HG03442 (cell line): Measurements from ENCODE around the gene HLA-E.
"Not testable (repeated sequence)": the region's sequence is repeated elsewhere in the genome, so short reads cannot be mapped to it uniquely, and the experiment has no call there.

Experiments
- ATAC-seq: cut with Tn5 transposase; IDR thresholded peaks from one replicate; pipeline ENCODE4 v1.9.1; 2021; ENCODE audit warnings: mild to moderate bottlenecking, moderate library complexity; ENCODE audit not compliant: unreplicated experiment

HLA-E gene

DNA sequence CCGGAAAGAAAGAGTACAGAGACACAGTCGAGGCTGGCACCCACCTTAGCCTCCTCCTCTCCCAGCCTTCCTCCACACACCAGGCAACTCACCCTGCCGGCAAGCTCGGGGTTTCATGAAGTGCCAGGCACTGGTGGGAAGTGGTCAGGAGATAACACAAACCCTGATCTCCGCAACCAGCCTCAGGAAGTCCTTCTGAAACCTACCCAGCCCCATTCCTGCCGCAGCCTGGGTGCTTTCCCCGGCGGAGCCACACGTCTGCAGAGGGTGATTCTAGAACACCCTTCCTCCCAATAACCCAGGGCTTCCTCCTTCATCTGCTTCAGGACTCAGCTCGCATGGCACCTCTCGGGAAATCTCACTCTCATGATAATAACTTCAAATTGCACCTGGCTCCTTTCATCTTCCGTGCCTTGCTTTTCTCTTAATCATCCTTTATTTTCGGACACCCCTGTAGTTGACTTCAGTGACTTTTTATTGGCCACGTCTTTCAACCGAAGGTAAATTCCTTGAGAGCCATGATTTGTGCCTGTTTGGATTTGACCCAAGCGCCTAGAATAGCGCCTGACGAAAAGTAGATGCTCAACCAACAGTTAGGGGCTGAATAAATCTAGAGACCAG lies 8.7 kb upstream of the HLA-E start:
- ATAC-seq, result no peak

DNA sequence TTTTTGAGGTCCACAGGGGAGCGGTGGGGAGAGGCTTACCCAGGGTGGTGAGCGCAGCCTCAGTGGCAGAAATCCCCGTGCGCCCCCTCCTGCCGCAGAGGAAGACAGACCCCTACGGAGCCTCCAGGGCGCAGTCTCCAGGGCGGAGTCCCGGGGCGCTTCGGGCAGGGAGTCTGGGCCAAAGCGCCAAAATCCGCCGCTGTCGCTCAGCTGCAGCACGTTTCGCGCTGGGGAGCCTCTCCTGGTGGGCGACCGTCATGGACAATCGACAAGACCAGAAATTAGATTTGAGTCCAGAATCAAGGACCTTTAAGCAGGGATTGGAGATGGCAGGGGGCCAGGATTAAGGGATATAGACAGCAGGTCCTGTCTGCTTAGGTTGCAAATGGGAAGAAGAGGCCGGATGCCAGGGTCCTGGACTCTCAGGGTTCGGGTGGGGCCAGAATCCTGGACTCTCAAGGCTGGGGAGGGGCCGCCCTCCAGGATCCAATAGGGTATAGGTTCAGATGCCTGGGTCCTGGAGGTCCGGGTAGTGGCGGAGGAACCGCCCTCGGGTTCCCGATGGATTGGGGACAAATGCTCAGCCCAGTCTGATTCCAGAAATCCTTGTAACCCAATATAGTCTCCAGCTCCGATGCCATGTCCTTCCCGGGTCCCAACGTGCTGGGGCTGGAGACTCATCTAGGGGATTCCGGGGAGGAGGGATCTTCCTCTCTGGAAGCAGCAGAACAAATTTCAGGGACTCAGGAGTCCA lies 7.9 kb upstream of the HLA-E start:
- no peak for ATAC-seq

DNA sequence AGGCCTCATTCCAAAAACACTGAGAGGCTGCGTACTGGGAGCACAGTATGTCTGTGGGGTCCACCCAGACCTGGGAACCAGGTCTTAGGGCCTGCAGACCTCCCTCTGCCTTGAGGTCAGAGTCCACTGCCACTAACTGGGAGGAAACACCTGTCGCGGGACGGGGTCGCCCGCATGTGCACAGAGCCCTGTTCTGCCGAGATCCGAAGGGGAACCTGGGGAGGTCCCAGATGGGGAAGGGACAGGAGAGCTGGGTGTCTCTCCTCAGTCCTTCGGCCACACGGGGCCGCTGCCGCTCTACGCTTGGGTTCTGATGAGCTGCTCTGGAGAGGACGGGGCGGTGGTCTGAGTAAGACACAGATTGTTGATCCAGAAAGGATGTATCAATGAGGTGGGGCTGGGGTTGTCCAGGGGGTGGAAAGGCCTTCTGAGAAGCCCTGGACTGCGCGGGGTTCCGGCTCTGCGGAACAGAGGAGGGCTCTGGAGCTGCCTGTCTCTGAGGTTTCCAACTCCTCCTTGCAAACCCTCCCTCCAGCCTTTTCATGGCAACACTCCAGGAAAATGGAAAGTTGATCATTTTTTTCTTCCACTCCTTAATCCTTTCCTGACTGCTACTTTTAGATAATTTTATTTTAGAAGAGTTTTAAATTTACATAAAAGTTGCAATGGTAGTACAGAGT lies 7.2 kb upstream of the HLA-E start:
- ATAC-seq, result peak; percentile 49

DNA sequence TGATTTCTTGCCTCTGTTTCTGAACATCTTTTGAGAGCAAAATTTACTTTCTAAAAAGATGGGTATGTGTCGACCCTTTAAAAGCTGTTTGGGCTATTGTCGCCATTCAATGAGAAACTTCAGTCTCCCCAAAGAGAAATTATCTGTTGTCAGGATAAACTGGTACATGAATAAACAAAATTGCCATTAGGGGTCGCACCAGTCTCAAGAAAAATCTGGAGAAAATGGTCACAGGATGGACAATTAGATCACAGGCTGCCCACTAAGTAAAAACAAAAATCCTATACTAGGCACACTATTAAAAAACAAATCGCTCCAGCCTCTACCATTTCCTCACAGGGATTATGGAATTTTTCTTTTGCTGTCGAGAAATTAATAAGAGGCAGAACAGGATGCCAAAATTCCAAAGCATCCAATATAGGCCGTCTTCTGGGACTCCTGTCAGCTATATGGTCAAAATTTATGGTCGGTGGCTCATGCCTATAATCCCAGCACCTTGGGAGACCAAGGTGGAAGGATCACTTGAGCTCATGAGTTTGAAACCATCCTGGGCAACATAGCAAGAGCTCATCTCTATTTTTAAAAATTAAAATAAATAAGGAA lies 5.5 kb upstream of the HLA-E start:
- no peak for ATAC-seq

DNA sequence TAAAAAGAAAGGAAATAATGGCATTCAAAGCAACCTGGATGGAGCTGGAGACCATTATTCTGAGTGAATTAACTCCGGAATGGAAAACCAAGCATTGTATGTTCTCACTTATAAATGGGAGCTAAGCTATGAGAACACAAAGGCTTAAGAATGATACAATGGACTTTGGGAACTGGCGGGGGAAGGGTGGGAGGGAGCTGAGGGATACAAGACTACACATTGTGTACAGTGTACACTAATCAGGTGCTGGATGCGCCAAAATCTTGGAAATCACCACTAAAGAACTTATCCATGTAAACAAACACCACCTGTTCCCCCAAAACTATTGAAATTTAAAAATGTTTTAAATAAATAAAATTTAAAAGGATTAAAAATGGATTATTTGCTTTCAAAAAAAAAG lies 4.1 kb upstream of the HLA-E start:
- no peak for ATAC-seq

DNA sequence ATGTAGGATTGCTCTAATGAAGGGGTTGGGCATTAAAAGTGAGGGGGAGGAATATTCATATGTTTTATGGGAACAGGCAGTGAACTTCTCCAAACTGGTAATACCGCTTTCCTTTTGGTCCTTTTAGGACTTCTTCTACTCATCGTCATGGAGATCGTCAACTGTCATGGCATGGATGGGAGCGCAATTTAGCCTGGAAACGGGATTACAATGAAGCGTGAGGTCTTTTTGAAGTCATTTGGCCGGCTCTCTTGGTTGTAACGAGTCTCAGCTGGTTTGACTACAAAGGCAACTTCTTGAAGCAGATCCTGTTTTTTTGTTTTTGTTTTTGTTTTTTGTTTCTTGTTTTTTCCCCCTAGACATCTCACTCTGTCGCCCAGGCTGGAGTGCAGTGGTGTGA lies 1.4 kb upstream of the HLA-E start:
- no peak for ATAC-seq

DNA sequence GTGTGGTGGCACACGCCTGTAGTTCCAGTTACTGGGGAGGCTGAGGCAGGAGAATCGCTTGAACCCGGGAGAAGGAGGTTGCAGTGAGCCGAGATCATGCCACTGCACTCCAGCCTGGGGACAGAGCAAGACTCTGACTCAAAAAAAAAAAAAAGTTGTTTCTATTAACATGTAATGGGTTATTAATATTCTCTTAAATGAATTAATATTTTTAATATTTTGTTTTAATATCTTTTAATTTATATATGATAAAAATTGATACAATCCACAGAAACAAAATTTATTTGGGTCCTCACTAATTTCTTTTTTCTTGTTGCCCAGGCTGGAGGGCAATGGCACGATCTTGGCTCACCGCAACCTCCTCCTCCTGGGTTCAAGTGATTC lies 620 bp upstream of the HLA-E start:
- not testable (repeated sequence) for ATAC-seq

DNA sequence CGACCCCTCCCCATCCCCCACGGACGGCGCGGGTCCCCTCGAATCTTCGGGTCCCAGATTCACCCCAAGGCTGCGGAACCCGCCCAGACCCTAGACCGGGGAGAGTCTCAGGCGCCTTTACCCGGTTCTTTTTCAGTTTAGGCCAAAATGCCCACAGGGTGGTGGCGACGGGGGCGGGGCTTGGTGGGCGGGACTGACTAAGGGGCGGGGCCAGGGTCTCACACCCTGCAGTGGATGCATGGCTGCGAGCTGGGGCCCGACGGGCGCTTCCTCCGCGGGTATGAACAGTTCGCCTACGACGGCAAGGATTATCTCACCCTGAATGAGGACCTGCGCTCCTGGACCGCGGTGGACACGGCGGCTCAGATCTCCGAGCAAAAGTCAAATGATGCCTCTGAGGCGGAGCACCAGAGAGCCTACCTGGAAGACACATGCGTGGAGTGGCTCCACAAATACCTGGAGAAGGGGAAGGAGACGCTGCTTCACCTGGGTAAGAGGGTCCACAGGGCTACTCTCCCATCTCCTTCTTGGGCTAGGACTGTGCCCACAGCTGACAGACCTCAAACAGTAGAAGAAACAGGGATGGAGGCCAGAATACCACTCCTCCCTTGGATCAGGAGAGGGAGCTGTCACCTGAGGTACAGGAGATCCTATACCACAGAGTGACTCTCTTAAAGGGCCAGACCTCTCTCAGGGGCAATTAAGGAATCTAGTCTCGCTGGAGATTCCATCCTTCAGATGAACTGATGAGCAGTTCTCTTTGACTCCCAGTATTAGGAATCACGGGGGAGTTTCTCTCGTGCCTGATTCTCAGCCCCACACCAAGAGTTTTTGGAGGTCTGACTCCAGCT lies 942 bp downstream of the HLA-E start:
- peak; percentile 32 for ATAC-seq

DNA sequence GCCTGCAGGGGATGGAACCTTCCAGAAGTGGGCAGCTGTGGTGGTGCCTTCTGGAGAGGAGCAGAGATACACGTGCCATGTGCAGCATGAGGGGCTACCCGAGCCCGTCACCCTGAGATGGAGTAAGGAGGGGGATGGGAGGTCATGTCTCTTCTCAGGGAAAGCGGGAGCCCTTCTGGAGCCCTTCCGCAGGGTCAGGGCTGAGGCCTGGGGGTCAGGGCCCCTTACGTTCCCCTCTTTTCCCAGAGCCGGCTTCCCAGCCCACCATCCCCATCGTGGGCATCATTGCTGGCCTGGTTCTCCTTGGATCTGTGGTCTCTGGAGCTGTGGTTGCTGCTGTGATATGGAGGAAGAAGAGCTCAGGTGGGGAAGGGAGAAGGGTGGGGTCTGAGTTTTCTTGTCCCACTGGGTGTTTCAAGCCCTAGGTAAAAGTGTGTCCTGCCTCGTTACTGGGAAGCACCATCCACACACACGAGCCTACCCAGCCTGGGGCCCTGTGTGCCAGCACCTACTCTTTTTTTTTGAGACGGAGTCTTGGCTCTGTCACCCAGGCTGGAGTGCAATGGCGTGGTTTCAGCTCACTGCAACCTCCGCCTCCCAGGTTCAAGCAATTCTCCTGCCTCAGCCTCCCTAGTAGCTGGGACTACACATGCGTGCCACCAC lies 2.1 kb downstream of the HLA-E start:
- not testable (repeated sequence) for ATAC-seq

DNA sequence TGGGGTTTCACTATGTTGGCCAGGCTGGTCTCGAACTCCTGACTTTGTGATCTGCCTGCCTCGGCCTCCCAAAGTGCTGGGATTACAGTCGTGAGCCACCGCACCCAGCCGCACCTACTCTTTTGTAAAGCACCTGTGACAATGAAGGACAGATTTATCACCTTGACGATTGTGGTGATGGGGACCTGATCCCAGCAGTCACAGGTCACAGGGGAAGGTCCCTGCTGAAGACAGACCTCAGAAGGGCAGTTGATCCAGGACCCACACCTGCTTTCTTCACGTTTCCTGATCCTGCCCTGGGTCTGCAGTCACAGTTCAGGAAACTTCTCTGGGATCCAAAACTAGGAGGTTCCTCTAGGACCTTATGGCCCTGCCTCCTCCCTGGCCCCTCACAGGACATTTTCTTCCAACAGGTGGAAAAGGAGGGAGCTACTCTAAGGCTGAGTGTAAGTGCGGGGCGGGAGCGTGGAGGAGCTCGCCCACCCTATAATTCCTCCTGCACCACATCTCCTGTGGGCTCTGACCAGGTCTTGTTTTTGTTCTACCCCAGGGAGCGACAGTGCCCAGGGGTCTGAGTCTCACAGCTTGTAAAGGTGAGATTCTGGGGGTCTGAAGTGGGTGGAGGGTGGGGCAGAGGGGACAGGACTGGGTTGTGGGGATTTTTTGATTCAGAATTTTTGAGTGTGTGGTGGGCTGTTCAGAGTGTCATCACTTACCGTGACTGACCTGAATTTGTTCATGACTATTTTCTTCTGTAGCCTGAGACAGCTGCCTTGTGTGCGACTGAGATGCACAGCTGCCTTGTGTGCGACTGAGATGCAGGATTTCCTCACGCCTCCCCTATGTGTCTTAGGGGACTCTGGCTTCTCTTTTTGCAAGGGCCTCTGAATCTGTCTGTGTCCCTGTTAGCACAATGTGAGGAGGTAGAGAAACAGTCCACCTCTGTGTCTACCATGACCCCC lies 3.0 kb downstream of the HLA-E start:
- ATAC-seq, result no peak

DNA sequence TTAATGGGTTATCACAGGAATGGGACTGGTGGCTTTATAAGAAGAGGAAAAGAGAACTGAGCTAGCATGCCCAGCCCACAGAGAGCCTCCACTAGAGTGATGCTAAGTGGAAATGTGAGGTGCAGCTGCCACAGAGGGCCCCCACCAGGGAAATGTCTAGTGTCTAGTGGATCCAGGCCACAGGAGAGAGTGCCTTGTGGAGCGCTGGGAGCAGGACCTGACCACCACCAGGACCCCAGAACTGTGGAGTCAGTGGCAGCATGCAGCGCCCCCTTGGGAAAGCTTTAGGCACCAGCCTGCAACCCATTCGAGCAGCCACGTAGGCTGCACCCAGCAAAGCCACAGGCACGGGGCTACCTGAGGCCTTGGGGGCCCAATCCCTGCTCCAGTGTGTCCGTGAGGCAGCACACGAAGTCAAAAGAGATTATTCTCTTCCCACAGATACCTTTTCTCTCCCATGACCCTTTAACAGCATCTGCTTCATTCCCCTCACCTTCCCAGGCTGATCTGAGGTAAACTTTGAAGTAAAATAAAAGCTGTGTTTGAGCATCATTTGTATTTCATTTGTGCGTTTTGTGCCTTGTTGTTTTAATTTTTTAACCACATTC lies 4.4 kb downstream of the HLA-E start:
- ATAC-seq, result no peak

DNA sequence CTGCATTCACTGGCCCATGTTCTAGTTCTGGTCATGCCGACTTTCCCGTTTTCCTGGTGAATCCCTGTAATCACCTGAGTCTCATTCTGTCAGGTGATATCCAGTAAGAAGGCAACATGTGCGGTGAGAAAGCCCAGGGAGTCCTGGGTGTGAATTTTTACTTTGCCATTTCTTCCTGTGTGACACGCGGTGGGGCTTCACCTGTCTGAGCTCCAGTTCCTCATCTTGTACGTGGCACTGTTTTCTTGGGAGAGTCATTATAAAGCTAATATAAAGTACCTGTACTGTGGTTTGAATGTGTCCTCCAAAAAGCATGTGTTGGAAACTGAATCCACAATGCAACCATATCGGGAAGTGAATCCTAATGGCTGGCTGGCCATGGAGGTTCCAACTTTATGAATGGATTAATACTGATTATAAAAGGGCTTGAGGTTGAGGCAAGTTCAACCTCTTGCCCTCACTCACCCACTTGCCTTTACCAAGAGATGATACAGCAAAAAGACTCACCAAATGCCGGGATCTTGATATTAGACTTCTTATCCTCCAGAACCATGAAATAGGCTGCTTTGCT lies 5.1 kb downstream of the HLA-E start:
- ATAC-seq, result no peak

DNA sequence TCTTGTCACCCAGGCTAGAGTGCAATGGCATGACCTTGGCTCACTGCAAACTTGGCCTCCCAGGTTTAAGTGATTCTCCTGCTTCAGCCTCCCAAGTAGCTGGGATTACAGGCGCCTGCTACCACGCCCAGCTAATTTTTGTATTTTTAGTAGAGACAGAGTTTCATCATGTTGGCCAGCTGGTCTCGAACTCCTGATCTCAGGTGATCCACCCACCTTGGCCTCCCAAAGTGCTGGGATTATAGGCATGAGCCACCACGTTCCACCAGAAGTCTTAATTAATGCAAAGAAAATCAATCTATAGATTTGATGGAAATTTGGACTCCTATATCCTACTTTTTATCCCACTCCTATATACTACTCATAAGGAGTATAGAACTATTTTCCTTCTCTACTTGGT lies 5.8 kb downstream of the HLA-E start:
- not testable (repeated sequence) for ATAC-seq

DNA sequence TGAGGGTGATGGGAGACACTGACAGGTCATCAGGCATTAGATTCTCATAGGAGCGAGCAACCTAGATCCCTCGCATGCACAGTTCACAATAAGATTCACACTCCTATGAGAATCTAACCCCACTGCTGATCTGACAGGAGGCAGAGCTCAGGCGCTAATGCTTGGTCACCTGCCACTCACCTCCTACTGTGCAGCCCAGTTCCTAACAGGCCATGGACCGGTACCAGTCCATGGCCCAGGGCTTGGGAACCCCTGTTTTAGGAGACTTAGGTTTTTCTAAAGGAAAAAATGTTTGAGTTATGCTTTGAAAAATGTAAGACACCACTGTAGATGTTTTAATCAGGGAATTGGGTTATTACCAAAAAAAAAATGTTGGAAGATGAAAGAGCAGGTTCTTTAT lies 6.7 kb downstream of the HLA-E start:
- ATAC-seq, result no peak

DNA sequence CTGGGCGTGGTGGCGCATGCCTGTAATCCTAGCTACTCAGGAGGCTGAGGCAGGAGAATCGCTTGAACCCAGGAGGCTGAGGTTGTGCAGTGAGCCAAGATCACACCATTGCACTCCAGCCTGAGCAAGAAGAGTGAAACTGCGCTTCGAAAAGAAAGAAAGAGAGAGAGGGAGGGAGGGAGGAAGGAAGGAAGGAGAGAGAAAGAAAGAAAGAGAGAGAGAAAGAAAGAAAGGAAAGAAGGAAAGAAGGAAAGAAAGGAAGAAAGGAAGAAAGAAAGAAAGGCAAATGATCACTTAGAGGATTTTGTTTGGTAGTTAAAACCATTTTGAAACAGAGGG lies 7.9 kb downstream of the HLA-E start:
- ATAC-seq, result not testable (repeated sequence)

DNA sequence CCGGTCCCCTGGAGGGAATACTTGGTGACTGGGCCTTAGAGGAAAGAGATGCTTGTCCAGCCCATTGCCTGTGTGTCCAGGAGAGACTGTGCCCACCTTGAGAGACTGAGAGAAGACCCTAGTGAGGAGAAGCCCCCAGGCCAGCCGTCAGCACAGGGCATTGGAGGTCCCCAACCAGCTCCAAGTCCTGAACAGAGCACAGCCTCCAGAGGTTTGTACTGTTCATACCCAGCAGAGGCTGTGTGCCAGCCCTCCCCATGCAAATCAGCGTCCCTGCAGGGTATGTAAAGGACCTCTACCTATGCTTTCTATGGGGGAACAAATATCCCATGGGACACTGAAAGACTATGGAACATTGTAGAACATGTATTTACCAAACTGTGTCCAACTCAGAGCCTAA lies 8.4 kb downstream of the HLA-E start:
- ATAC-seq, result no peak

DNA sequence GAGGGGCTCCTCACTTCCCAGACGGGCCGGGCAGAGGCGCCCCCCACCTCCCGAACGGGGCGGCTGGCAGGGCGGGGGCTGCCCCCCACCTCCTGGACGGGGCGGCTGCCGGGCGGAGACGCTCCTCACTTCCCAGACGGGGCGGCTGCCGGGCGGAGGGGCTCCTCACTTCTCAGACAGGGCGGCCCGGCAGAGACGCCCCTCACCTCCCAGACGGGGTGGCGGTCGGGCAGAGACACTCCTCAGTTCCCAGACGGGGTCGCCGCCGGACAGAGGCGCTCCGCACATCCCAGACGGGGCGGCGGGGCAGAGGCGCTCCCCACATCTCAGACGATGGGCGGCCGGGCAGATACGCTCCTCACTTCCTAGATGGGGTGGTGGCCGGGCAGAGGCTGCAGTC lies 9.4 kb downstream of the HLA-E start:
- not testable (repeated sequence) for ATAC-seq
